Osteoblast (primary cell): ENCODE data around the gene RALGDS. TPM values are rescaled to one million over a fixed set of nuclear protein-coding genes. Genes with fewer than 3 reads are reported as not detected.
"Not testable (repeated sequence)": the region's sequence is repeated elsewhere in the genome, so short reads cannot be mapped to it uniquely, and the experiment has no call there.

Source experiments
- DNase-seq: peaks from one replicate; pipeline ENCODE4 v3.0.0; 2011; ENCODE audit warnings: low spot score, mixed read lengths; ENCODE audit not compliant: insufficient read length; ENCODE audit errors: missing footprints
- H2AFZ ChIP-seq: 2 replicates; pipeline ENCODE4 v1.6.0; 2011; ENCODE audit warnings: mild to moderate bottlenecking, low read length
- H3K27ac ChIP-seq: 2 replicates; pipeline ENCODE4 v1.5.1; 2011; ENCODE audit warnings: mild to moderate bottlenecking, low read depth, low read length, moderate library complexity
- H3K27me3 ChIP-seq: 2 replicates; pipeline ENCODE4 v1.6.0; 2012; ENCODE audit warnings: mild to moderate bottlenecking, control low read depth, inconsistent platforms, low read length, moderate library complexity; ENCODE audit not compliant: insufficient read depth
- H3K36me3 ChIP-seq: 2 replicates; pipeline ENCODE4 v1.5.1; 2011; ENCODE audit warnings: mild to moderate bottlenecking, low read length, control low read depth, moderate library complexity; ENCODE audit not compliant: insufficient read depth
- H3K4me1 ChIP-seq: 2 replicates; pipeline ENCODE4 v1.5.1; 2011; ENCODE audit warnings: mild to moderate bottlenecking, low read length, control low read depth, moderate library complexity; ENCODE audit not compliant: insufficient read depth
- H3K4me2 ChIP-seq: 2 replicates; pipeline ENCODE4 v1.6.0; 2011; ENCODE audit warnings: mild to moderate bottlenecking, low read length; ENCODE audit not compliant: insufficient read depth
- H3K4me3 ChIP-seq: fragments of 200-600 bp; sonication (generic); 3 replicates; pipeline ENCODE4 v1.5.1; 2012; ENCODE audit warnings: mild to moderate bottlenecking, low read length, inconsistent platforms; ENCODE audit not compliant: insufficient read depth
- H3K79me2 ChIP-seq: 2 replicates; pipeline ENCODE4 v1.6.0; 2012; ENCODE audit warnings: mild to moderate bottlenecking, low read length, control low read depth, inconsistent platforms; ENCODE audit not compliant: insufficient read depth
- H3K9me3 ChIP-seq: 2 replicates; pipeline ENCODE4 v1.5.1; 2011; ENCODE audit warnings: low read depth, low read length, control low read depth
- H4K20me1 ChIP-seq: 2 replicates; pipeline ENCODE4 v1.6.0; 2012; ENCODE audit warnings: mild to moderate bottlenecking, low read length, control low read depth; ENCODE audit not compliant: insufficient read depth
- CTCF ChIP-seq: IDR thresholded peaks from 2 replicates; pipeline ENCODE4 v1.5.1; 2011; ENCODE audit warnings: mild to moderate bottlenecking, low read depth, low read length, moderate library complexity; ENCODE audit errors: extremely low read depth
- total RNA-seq: library from RNA; depleted of rRNA; stranded (reverse); fragments of >200 nt; gene quantifications from 2 replicates; pipeline ENCODE4 v1.2.3, GENCODE V29; 2012

The RALGDS gene
- total RNA-seq, 1 donor, result 11.2 TPM

GRCh38 chr9:133098871-133099270 lies 22.2 kb downstream of the RALGDS start:
- no peak for DNase-seq
- no peak for TF ChIP-seq CTCF

DNA sequence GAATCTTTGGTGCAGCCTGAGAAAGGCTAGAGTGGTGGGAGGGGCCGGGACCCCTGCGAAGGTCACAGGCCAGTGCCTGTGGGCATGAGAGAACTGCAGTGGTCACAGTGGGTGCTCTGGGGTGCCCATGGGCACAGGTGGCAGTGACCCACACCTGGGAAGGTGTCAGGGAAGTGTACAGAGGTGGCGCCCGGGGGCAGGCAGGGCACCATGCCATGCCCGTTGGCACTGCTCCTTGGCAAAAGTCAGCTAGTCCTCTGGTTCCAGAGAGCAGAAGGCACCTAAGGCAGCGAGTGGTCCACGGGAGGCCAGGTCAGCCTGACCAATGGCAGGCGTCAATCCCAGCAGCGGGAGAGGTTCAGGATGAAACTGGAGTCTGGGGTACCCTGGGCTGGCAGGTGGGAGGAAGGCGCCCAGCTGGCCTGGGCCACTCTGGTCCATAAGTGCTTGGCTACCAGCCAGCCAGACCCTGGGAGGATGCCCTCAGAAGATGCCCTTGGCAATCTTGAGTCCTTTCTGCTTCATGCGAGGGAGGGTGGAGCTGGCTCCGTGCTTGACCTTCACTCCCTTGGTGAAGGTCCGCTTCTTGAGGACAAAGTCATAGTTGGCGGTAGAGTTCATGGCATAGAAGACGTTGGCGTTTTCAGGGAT lies 22.8 kb downstream of the RALGDS start:
- Histone ChIP-seq H3K4me3 (no peak overlapping the region), H3K27me3 (no peaks in the 10 kb centered on the region), H3K27ac (no peak overlapping the region), H4K20me1 (peaks cover 8% of the 10 kb centered on the region), H3K9me3 (no peaks in the 10 kb centered on the region), H3K79me2 (no peaks in the 10 kb centered on the region), H2AFZ (no peak overlapping the region), H3K4me1 (no peaks in the 10 kb centered on the region), H3K36me3 (peaks cover 42% of the 10 kb centered on the region), H3K4me2 (no peak overlapping the region)
- DNase-seq, result no peak
- no peak for TF ChIP-seq CTCF

More at GRCh38 chr9:133098871-133099270, 22.2 kb downstream of the RALGDS start:
- Histone ChIP-seq H3K4me1 (no peaks in the 10 kb centered on the region), H3K4me2 (no peak overlapping the region), H3K4me3 (no peak overlapping the region), H2AFZ (no peak overlapping the region), H3K27ac (no peak overlapping the region), H3K9me3 (no peaks in the 10 kb centered on the region), H3K27me3 (no peaks in the 10 kb centered on the region), H3K79me2 (no peaks in the 10 kb centered on the region), H3K36me3 (peaks cover 42% of the 10 kb centered on the region), H4K20me1 (peaks cover 8% of the 10 kb centered on the region)

DNA sequence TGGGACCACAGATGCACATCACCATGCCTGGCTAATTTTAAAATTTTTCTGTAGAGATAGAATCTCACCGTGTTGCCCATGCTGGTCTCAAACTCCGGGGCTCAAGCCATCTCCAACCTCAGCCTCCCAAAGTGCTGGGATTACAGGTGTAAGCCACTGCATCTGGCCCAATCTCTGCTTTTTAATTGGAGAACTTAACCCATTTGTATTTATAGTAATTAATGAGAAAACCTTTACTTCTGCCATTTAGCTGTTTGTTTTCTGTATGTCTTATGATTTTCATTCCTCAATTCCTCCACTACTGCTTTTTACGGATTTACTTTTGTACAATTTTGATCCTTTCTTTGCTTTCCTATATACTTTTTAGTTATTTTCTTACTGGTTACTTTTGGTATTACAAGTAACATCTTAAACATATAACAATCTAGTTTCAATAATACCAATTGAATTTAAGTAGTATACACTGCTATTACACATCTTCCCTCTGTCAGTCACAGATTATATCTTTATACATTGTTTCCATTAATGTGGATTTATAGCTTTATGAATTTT lies 26.1 kb downstream of the RALGDS start:
- no peak overlapping the region for H3K4me3 ChIP-seq
- no peaks in the 10 kb centered on the region for H3K9me3 ChIP-seq
- DNase-seq, result no peak
- H3K27me3 ChIP-seq, result no peaks in the 10 kb centered on the region
- H4K20me1 ChIP-seq, result no peaks in the 10 kb centered on the region
- no peaks in the 10 kb centered on the region for H3K4me1 ChIP-seq
- no peak overlapping the region for H3K27ac ChIP-seq
- no peak for TF ChIP-seq CTCF
- peaks cover 23% of the 10 kb centered on the region for H3K36me3 ChIP-seq
- no peaks in the 10 kb centered on the region for H3K79me2 ChIP-seq
- H2AFZ ChIP-seq, result no peak overlapping the region
- H3K4me2 ChIP-seq, result no peak overlapping the region

GRCh38 chr9:133094351-133094750 lies 26.7 kb downstream of the RALGDS start:
- H3K4me2 ChIP-seq, H3K27me3 ChIP-seq, H3K79me2 ChIP-seq, H3K4me1 ChIP-seq, H4K20me1 ChIP-seq, H3K9me3 ChIP-seq, H3K27ac ChIP-seq, H2AFZ ChIP-seq, DNase-seq, H3K4me3 ChIP-seq: not testable (repeated sequence)
- peaks cover 19% of the 10 kb centered on the region for H3K36me3 ChIP-seq
